Right cardiac atrium (tissue), 5 donors: ENCODE measurements around the gene KRTAP5-8. TPM values are rescaled to one million over a fixed set of nuclear protein-coding genes. Genes with fewer than 3 reads are reported as not detected.
"Not testable (repeated sequence)": the region's sequence is repeated elsewhere in the genome, so short reads cannot be mapped to it uniquely, and the experiment has no call there.

Experiments used
- ATAC-seq, 2 donors: fragments of 200-7000 bp; cut with Tn5 transposase; one replicate each; pipeline versions ENCODE4 v1.8.0 to v1.9.1; 2020; ENCODE audit warnings: moderate library complexity in 2 of 2, mild to moderate bottlenecking in 1 of 2
- DNase-seq, 3 donors: peaks; one replicate each; pipeline ENCODE4 v3.0.0-alpha.2; 2020
- H3K27ac ChIP-seq: one replicate; pipeline ENCODE4 v1.5.1; 2013; ENCODE audit warnings: mild to moderate bottlenecking, low read length, control low read depth, moderate library complexity
- H3K27me3 ChIP-seq: one replicate; pipeline ENCODE4 v1.6.1; 2013; ENCODE audit not compliant: control insufficient read depth, insufficient read depth
- H3K4me1 ChIP-seq: one replicate; pipeline ENCODE4 v1.6.1; 2013; ENCODE audit warnings: low read length; ENCODE audit not compliant: control insufficient read depth, insufficient read depth
- H3K4me3 ChIP-seq: one replicate; pipeline ENCODE4 v1.5.1; 2013; ENCODE audit warnings: low read length, control low read depth
- H3K9me3 ChIP-seq: one replicate; pipeline ENCODE4 v1.6.1; 2013; ENCODE audit warnings: low read length; ENCODE audit not compliant: control insufficient read depth
- WGBS: extraction: QIAGEN DNeasy Blood & Tissue Kit; methylation state at CpG from one replicate; pipeline ENCODE4 v1.1.7; 2013; 5-methylcytosine and 5-hydroxymethylcytosine counted together
- intact Hi-C, 4 donors: fragments of 100-400 bp; cut with DNase I; formaldehyde crosslinking; loops; one replicate each; pipeline versions ENCODE4 v1.11.0 to v1.14.0; 2022 to 2023
- polyA plus RNA-seq: library from polyadenylated mRNA; stranded (reverse); fragments of 200-250 nt; gene quantifications from one replicate; pipeline ENCODE4 v1.2.3, GENCODE V29; 2013
- total RNA-seq, 4 donors: library from RNA; stranded (reverse); fragmentation: NEBNext Ultra II Directional; extraction: Animal tissue kit (Norgen Biotek cat#: 25700); gene quantifications; one replicate each; pipeline ENCODE4 v1.2.1, GENCODE V29; 2021
- donor health status: healthy with polysubstance abuse.
- donor health status: DM: no; HTN: yes; CAD: no.
- donor health status: DM: no; HTN: no; CAD: no.
- donor health status: DM: no; HTN: yes; CAD: no; lungs with severe emphysema.
- donor health status: DM: yes; HTN: yes; CAD: no.

KRTAP5-8 gene
- total and polyA plus RNA-seq, 5 donors: not detected

- intact Hi-C loops: no loop called here
- H3K4me1 ChIP-seq: peaks cover 2% of the 10 kb centered on the region
- no peak overlapping the region for H3K27ac ChIP-seq
- H3K27me3 ChIP-seq: no peaks in the 10 kb centered on the region
- 5% methylated on average over 8 of the region's 8 CpGs for WGBS
- peak; percentile 86 to 87 for ATAC-seq
- H3K4me3 ChIP-seq: no peak overlapping the region
- no peaks in the 10 kb centered on the region for H3K9me3 ChIP-seq
- peak in 2 of 3 donors; percentile 54 to 56 for DNase-seq
Measured at GRCh38 chr11:71580057-71581003, 42.5 kb downstream of the KRTAP5-8 start.

GRCh38 chr11:71581826-71582225 lies 44.0 kb downstream of the KRTAP5-8 start:
- peaks cover 2% of the 10 kb centered on the region for H3K4me1 ChIP-seq
- ATAC-seq: no peak
- WGBS: 70% methylated on average over 4 of the region's 4 CpGs

GRCh38 chr11:71582309-71582895 lies 44.6 kb downstream of the KRTAP5-8 start, which contains the start of gene KRTAP5-11:
KRTAP5-11 (minus strand) TSS chr11:71582875; CDS start chr11:71582837, 38 bp downstream.
- WGBS: 66% methylated on average over 3 of the region's 3 CpGs
- Histone ChIP-seq H3K9me3 (no peaks in the 10 kb centered on the region), H3K27me3 (no peaks in the 10 kb centered on the region), H3K4me1 (peaks cover 2% of the 10 kb centered on the region), H3K4me3 (no peak within 1 kb of the TSS), H3K27ac (no peak within 1 kb of the TSS)
- no peak for ATAC-seq
- intact Hi-C loops: no loop called here
- no peak for DNase-seq

More at GRCh38 chr11:71581826-71582225, 44.0 kb downstream of the KRTAP5-8 start:
- no peak overlapping the region for H3K27ac ChIP-seq
- no peaks in the 10 kb centered on the region for H3K9me3 ChIP-seq
- no peak for DNase-seq
- H3K4me3 ChIP-seq: no peak overlapping the region
- no peaks in the 10 kb centered on the region for H3K27me3 ChIP-seq
- intact Hi-C loops: no loop called here

- 79% methylated on average over 2 of the region's 2 CpGs for WGBS
Measured at GRCh38 chr11:71582969-71583368, 45.1 kb downstream of the KRTAP5-8 start.

GRCh38 chr11:71585673-71586072 lies 47.8 kb downstream of the KRTAP5-8 start:
- H3K27ac ChIP-seq, H3K27me3 ChIP-seq, ATAC-seq, intact Hi-C loops, DNase-seq, H3K9me3 ChIP-seq, H3K4me3 ChIP-seq, H3K4me1 ChIP-seq: not testable (repeated sequence)
- WGBS: 88% methylated on average over 5 of the region's 5 CpGs

More at GRCh38 chr11:71582969-71583368, 45.1 kb downstream of the KRTAP5-8 start:
- intact Hi-C loops, H3K9me3 ChIP-seq, H3K4me3 ChIP-seq, ATAC-seq, H3K4me1 ChIP-seq, H3K27ac ChIP-seq, H3K27me3 ChIP-seq, DNase-seq: not testable (repeated sequence)

GRCh38 chr11:71588314-71588713 lies 50.5 kb downstream of the KRTAP5-8 start:
- DNase-seq, H3K4me1 ChIP-seq, H3K4me3 ChIP-seq, H3K9me3 ChIP-seq, ATAC-seq, intact Hi-C loops, H3K27me3 ChIP-seq, H3K27ac ChIP-seq: not testable (repeated sequence)
- 58% methylated on average over 4 of the region's 4 CpGs for WGBS

Other genes with a start within 250 kb of the KRTAP5-8 start
- gene DHCR7, start 89.6 kb upstream of the KRTAP5-8 start, total RNA-seq: 10 to 100 TPM; 52.7 to 73.5 (median 60.9) TPM
- 28.7 TPM for gene DHCR7, start 89.6 kb upstream of the KRTAP5-8 start, polyA plus RNA-seq
- 10 to 100 TPM; 23.0 to 28.2 (median 26.4) TPM for gene NADSYN1, start 84.8 kb upstream of the KRTAP5-8 start, total RNA-seq
- 21.5 TPM for gene NADSYN1, start 84.8 kb upstream of the KRTAP5-8 start, polyA plus RNA-seq
- not detected for gene KRTAP5-7, start 10.8 kb upstream of the KRTAP5-8 start, total RNA-seq
- gene KRTAP5-7, start 10.8 kb upstream of the KRTAP5-8 start, polyA plus RNA-seq: not detected
- not detected for gene KRTAP5-9, start 10.4 kb downstream of the KRTAP5-8 start, total RNA-seq
- not detected for gene KRTAP5-9, start 10.4 kb downstream of the KRTAP5-8 start, polyA plus RNA-seq
- gene KRTAP5-10, start 27.5 kb downstream of the KRTAP5-8 start, total RNA-seq: not detected
- not detected for gene KRTAP5-10, start 27.5 kb downstream of the KRTAP5-8 start, polyA plus RNA-seq
- not detected for gene KRTAP5-11, start 44.9 kb downstream of the KRTAP5-8 start, total RNA-seq
- gene KRTAP5-11, start 44.9 kb downstream of the KRTAP5-8 start, polyA plus RNA-seq: not detected